ENCODE data around the gene CFAP58.

CFAP58 gene

DNA sequence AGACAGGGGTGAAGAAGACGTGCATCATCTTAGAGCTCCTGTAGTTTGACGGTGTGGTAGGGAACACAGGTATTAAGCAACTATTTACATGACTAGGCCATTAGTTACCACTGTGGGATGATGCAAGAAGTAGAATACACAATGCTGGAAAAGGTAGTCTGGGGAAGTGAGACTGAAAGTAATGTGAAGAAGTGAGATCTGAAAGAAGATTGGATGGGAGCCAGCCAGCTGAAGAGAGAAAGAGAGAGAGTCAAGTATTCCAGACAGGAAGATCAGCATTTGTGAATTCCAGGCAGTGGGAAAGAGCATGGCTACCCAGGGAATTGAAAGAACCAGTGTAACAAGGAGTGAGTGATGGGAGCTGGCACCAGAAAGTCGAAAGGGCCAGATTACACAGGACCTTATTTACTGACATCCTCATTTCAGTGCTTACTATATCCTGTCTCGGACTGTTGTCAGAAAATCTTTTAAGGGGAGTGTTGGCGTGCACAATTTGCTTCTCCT lies 4.0 kb upstream of the CFAP58 start:
- no peak for TF ChIP-seq EP300 (IDR thresholded peaks at IDR 0.05; ENCODE audit: borderline replicate concordance)
- TF ChIP-seq FOXM1 (IDR thresholded peaks at IDR 0.05; ENCODE audit: borderline replicate concordance, low read depth): no peak
- no peak for TF ChIP-seq NFIC (IDR thresholded peaks at IDR 0.05)
- TF ChIP-seq CREB1 (IDR thresholded peaks at IDR 0.05; ENCODE audit: low read depth): no peak
- TF ChIP-seq CEBPB (IDR thresholded peaks at IDR 0.05): peak; percentile 57
- TF ChIP-seq RAD21 (IDR thresholded peaks at IDR 0.05; ENCODE audit: low read depth): no peak

- no peak for TF ChIP-seq MAX (IDR thresholded peaks at IDR 0.05)
- TF ChIP-seq FOXM1 (IDR thresholded peaks at IDR 0.05; ENCODE audit: borderline replicate concordance, low read depth): no peak
- TF ChIP-seq TAF1 (IDR thresholded peaks at IDR 0.05; ENCODE audit: low read depth): no peak
- TF ChIP-seq, protein P1, sequence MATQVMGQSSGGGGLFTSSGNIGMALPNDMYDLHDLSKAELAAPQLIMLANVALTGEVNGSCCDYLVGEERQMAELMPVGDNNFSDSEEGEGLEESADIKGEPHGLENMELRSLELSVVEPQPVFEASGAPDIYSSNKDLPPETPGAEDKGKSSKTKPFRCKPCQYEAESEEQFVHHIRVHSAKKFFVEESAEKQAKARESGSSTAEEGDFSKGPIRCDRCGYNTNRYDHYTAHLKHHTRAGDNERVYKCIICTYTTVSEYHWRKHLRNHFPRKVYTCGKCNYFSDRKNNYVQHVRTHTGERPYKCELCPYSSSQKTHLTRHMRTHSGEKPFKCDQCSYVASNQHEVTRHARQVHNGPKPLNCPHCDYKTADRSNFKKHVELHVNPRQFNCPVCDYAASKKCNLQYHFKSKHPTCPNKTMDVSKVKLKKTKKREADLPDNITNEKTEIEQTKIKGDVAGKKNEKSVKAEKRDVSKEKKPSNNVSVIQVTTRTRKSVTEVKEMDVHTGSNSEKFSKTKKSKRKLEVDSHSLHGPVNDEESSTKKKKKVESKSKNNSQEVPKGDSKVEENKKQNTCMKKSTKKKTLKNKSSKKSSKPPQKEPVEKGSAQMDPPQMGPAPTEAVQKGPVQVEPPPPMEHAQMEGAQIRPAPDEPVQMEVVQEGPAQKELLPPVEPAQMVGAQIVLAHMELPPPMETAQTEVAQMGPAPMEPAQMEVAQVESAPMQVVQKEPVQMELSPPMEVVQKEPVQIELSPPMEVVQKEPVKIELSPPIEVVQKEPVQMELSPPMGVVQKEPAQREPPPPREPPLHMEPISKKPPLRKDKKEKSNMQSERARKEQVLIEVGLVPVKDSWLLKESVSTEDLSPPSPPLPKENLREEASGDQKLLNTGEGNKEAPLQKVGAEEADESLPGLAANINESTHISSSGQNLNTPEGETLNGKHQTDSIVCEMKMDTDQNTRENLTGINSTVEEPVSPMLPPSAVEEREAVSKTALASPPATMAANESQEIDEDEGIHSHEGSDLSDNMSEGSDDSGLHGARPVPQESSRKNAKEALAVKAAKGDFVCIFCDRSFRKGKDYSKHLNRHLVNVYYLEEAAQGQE (IDR thresholded peaks at IDR 0.05; ENCODE audit: low read depth): no peak
- TF ChIP-seq RAD21 (IDR thresholded peaks at IDR 0.05; ENCODE audit: low read depth): peak; percentile 93
Observed at GRCh38 chr10:104350127-104350635, 3.5 kb upstream of the CFAP58 start.

GRCh38 chr10:104351061-104351702 lies 2.5 kb upstream of the CFAP58 start:
- TF ChIP-seq YY1 (IDR thresholded peaks at IDR 0.05; ENCODE audit: low read depth): no peak
- no peak for TF ChIP-seq EGR1 (IDR thresholded peaks at IDR 0.05)
- no peak for TF ChIP-seq TCF12 (IDR thresholded peaks at IDR 0.05; ENCODE audit: low read depth)
- TF ChIP-seq FOXM1 (IDR thresholded peaks at IDR 0.05; ENCODE audit: borderline replicate concordance, low read depth): no peak
- TF ChIP-seq, protein P1 (IDR thresholded peaks at IDR 0.05; ENCODE audit: low read depth): no peak
- no peak for TF ChIP-seq MAX (IDR thresholded peaks at IDR 0.05)
- TF ChIP-seq TAF1 (IDR thresholded peaks at IDR 0.05; ENCODE audit: low read depth): no peak
- TF ChIP-seq RAD21 (IDR thresholded peaks at IDR 0.05; ENCODE audit: low read depth): no peak
- no peak for TF ChIP-seq CREB1 (IDR thresholded peaks at IDR 0.05; ENCODE audit: low read depth)
- TF ChIP-seq, protein P2, sequence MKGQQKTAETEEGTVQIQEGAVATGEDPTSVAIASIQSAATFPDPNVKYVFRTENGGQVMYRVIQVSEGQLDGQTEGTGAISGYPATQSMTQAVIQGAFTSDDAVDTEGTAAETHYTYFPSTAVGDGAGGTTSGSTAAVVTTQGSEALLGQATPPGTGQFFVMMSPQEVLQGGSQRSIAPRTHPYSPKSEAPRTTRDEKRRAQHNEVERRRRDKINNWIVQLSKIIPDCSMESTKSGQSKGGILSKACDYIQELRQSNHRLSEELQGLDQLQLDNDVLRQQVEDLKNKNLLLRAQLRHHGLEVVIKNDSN (IDR thresholded peaks at IDR 0.05): no peak
- TF ChIP-seq TEAD4 (IDR thresholded peaks at IDR 0.05): no peak
- TF ChIP-seq ZBTB7A (IDR thresholded peaks at IDR 0.05; ENCODE audit: low read depth): no peak
- no peak for TF ChIP-seq NFIC (IDR thresholded peaks at IDR 0.05)

GRCh38 chr10:104351919-104352318 lies 1.7 kb upstream of the CFAP58 start:
- no peak for TF ChIP-seq RAD21 (IDR thresholded peaks at IDR 0.05; ENCODE audit: low read depth)
- TF ChIP-seq TCF12 (IDR thresholded peaks at IDR 0.05; ENCODE audit: low read depth): no peak
- no peak for TF ChIP-seq FOXM1 (IDR thresholded peaks at IDR 0.05; ENCODE audit: borderline replicate concordance, low read depth)
- no peak for TF ChIP-seq YY1 (IDR thresholded peaks at IDR 0.05; ENCODE audit: low read depth)
- TF ChIP-seq, protein P2 (IDR thresholded peaks at IDR 0.05): no peak
- no peak for TF ChIP-seq TAF1 (IDR thresholded peaks at IDR 0.05; ENCODE audit: low read depth)
- no peak for TF ChIP-seq MAX (IDR thresholded peaks at IDR 0.05)
- no peak for TF ChIP-seq TEAD4 (IDR thresholded peaks at IDR 0.05)
- TF ChIP-seq, protein P1 (IDR thresholded peaks at IDR 0.05; ENCODE audit: low read depth): no peak
- no peak for TF ChIP-seq EGR1 (IDR thresholded peaks at IDR 0.05)
- no peak for TF ChIP-seq NFIC (IDR thresholded peaks at IDR 0.05)
- TF ChIP-seq CEBPB (IDR thresholded peaks at IDR 0.05): no peak
- no peak for TF ChIP-seq CREB1 (IDR thresholded peaks at IDR 0.05; ENCODE audit: low read depth)
- no peak for TF ChIP-seq EP300 (IDR thresholded peaks at IDR 0.05; ENCODE audit: borderline replicate concordance)
- TF ChIP-seq ZBTB7A (IDR thresholded peaks at IDR 0.05; ENCODE audit: low read depth): no peak
